DMS 273 (cell line): ENCODE measurements around the gene OR8G1.
"Not testable (repeated sequence)": the region's sequence is repeated elsewhere in the genome, so short reads cannot be mapped to it uniquely, and the experiment has no call there.

Source experiments
- DNase-seq: peaks from one replicate; lab custom pipeline; 2025; ENCODE audit not compliant: unreplicated experiment; lab: John Stamatoyannopoulos, UW

The OR8G1 gene

DNA sequence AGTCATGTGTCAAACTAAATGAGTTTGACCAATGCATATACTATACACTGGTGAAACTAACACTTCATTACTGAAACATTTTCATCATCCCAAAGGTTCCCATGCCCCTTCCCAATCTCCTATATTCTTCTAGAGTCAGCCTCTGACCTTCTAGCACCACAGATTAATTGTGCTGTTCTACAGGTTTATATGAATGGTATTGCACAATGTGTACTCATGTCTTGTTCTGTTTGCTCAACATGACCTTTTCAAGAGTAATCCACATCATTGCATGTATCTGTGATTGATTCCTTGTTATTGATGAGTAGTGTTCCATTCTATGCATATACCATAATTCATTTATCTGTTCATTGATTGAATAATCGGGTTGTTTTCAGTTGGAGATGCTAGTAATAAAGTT is 7.5 kb upstream of the OR8G1 start:
- DNase-seq, result no peak

- DNase-seq, result no peak
Observed at GRCh38 chr11:124238512-124238911, 2.4 kb upstream of the OR8G1 start.

DNA sequence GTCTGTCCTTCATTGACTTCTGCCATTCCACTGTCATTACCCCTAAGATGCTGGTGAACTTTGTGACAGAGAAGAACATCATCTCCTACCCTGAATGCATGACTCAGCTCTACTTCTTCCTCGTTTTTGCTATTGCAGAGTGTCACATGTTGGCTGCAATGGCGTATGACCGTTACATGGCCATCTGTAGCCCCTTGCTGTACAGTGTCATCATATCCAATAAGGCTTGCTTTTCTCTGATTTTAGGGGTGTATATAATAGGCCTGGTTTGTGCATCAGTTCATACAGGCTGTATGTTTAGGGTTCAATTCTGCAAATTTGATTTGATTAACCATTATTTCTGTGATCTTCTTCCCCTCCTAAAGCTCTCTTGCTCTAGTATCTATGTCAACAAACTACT is 9.0 kb downstream of the OR8G1 start:
- not testable (repeated sequence) for DNase-seq

GRCh38 chr11:124256076-124256475 is 15.2 kb downstream of the OR8G1 start, which contains the start of gene OR8G5:
Gene OR8G5, plus strand, starts transcription at chr11:124256376. Its CDS starts 8,556 bp downstream, at chr11:124264932.
- DNase-seq, result no peak

DNA sequence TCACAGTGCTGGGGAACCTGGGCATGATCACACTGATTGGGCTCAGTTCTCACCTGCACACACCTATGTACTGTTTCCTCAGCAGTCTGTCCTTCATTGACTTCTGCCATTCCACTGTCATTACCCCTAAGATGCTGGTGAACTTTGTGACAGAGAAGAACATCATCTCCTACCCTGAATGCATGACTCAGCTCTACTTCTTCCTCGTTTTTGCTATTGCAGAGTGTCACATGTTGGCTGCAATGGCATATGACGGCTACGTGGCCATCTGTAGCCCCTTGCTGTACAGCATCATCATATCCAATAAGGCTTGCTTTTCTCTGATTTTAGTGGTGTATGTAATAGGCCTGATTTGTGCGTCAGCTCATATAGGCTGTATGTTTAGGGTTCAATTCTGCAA is 24.1 kb downstream of the OR8G1 start:
- not testable (repeated sequence) for DNase-seq

DNA sequence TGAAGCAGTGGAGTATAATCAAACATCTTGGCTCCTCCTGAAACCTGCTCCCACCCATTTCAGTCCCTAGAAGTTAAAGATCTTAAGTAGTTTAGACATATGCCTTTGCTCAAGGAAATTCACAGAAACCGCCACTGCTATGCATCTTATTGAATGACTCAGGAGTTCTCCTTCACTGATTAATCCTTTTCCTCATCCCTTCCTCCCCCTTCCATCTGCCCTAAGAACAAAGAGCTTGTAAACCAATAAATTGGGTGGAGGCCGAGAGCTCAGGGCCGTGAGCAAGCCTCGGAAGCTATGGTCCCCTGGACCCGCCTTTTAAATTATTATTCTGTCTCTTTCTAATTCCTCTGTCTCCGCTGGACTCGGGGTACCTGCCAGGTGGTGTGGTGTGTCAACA is 30.0 kb downstream of the OR8G1 start:
- not testable (repeated sequence) for DNase-seq

DNA sequence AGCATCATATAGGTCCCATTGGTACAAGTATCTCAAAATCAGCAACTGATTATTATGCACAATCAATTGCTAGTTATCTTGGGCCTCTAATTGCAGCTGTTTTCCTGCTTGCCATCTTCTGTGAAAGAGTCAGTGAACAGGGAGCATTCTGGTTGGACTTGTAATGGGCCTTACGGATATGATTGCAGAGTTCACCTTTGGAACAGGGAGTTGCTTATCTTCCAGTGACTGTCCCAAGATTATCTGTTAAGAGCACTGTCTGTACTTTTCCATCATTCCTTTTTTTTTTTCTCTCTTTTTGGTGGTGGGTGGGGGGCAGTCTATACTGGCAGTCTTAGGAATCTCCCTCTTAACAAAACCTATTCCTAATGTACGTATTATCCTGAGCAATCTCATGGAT is 33.1 kb downstream of the OR8G1 start:
- DNase-seq, result no peak

DNA sequence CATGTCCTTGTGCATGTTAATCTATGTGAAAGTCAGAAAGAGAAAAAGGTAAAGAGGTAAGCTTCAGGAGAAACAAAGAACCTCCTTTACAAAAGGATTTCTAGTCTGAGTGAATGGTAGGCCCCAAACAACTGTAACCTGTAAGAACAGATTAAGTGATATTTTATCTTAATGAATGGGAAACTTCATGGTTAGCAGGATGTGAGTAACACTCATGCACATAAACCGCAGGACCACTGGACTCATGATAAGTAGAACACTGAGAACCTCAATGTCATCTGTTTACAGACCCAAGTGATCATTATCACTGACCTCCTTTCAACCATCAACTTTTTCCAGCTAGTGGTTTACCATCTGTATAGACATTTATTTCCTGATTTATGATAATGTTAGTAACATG is 35.2 kb downstream of the OR8G1 start:
- DNase-seq, result no peak

DNA sequence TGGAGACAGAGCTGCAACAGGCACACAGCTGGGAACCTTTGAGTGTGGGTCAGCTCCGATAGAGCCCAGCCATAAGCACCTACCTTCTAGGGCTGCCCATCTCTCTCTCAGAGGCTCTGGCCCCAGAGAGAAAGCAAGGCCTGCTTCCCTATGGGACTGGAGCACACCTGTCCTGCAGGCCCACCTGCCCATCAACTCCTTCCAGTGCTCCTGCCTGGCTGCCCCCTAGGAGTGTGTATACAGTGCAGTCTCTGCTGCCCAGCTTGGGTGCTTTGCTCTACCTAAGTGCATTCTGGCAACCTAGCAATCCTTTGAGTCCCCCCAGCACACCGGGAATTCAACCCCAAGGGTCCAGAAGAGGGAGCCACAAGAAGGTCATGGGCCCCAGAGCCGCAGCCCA is 36.3 kb downstream of the OR8G1 start:
- no peak for DNase-seq

DNA sequence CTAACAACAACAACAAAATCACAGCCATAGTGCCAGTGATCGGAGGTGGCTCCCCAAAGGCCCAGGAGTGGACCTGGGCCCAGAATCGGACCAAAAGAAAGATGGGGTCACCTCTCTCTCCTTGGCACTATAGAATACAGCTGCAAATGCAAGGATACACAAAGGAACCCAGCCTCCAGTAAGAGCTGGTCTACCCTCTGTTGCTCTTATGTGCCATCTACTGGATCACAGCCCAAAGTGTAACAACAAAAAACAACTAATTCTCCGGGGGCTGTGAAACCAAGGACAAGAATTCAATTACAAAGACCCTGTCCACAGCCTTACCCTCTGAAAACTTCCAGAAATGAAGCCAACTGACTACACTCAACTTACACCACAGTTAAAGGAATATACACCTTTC is 36.9 kb downstream of the OR8G1 start:
- DNase-seq, result peak; percentile 2

DNA sequence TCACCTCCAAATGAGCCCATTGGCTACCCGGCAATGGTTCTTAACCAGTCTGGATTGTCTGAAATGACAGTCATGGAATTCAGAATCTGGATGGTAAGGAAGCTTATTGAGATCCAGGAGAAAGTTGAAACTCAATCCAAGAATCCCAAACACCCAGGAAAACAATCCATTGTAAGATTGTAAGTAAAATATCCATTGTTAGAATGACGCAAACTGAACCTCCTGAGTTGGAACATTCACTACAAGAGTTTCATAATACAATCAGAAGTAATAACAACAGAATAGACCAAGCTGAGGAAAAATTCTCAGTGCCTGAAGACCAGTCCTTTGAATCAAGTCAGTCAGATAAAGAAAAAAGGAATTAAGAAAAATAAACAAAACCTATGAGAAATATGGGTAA is 37.4 kb downstream of the OR8G1 start:
- no peak for DNase-seq

DNA sequence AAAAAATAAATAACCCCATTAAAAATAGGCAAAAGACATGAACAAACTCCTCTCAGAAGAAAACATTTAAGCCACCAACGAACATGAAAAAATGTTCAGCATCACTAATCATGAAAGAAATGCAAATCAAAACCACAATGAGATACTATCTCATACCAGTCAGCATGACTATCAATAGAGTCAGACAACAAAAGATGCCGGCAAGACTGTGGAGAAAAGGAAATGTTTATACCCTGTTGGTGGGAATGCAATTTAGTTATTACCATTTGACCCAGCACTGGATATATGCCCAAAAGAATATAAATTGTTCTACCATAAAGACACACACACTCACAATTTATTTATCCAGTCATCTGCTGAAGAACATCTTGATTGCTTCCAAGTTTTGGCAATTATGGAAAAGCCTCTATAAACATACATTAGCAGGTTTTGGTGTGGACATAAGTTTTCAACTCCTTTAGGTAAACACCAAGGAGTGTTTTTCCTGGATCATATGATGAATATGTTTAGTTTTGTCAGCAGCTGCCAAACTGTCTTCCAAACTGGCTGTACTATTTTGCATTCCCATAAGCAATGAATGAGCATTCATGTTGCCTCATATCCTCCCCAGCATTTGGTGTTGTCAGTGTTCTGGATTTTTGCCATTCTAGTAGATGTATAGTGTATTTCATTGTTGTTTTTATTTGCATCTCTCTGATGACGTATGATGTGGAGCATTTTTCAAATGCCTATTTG is 44.9 kb downstream of the OR8G1 start:
- no peak for DNase-seq

DNA sequence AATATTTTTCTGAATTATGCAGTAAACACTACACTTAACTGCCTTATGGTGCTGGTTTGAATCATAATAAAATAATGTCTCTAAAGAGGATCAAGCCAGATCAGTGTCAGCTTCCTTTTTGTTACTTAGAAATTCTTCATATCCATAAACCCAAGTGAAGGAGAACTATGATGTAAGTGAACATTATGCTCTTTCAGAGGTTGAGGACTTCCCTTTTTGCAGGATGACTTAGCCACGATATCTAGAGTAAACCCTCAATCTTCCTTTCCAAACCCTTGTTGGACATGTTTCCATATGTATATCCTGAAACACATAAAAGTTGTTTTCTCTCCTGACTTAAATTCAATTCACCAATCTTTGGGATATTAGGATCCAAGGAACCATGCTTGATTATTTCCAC is 53.8 kb downstream of the OR8G1 start:
- no peak for DNase-seq

GRCh38 chr11:124296016-124296415 is 55.1 kb downstream of the OR8G1 start:
- no peak for DNase-seq

GRCh38 chr11:124297921-124298320 is 57.0 kb downstream of the OR8G1 start:
- no peak for DNase-seq

- DNase-seq, result no peak
Observed at GRCh38 chr11:124301548-124301947, 60.7 kb downstream of the OR8G1 start.

DNA sequence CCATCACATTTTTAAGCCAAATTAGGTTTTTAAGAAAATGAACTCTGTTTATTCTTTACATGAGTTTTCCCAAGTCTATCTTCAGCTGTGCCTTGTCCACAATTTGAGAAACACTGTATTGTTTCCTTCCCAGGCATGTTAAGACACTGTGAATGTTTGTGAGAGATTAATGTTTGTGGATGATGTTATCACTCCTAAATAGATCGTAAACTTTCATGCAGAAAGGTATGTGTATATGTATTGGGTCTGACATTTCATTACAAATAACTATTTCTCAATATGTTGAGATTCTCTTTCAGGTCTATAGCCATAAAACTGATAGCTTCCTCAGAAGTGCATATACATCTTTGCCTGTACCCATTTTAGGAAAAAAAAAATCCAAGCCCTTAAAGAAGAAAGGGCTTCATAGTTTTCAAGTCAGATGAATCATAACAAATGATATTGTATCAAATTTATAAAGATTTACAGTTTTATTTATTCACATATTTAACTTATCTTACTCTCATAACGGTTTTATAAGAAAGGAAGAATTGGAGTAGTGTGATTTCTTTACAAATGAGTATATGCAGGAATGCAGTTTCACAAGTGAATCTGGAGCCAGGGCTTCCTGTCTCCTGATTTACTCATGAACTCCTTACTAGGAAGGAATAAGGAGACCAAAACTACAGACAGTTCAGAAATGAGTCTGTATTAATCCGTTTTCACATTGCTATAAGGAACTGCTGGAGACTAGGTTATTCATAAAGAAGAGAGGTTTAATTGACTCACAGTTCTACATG is 61.6 kb downstream of the OR8G1 start:
- no peak for DNase-seq
